B cell (primary cell): ENCODE results near the gene AKAP8. TPM values are rescaled to one million over a fixed set of nuclear protein-coding genes. Genes with fewer than 3 reads are reported as not detected.

Experiments
- ATAC-seq: fragments of 200-7000 bp; cut with Tn5 transposase; one replicate; pipeline ENCODE4 v1.10.0; 2021; ENCODE audit warnings: low read depth, mild to moderate bottlenecking, moderate number of reproducible peaks, moderate library complexity
- CTCF ChIA-PET: fragments of 350-600 bp; sonication (Branson Sonifier 250); formaldehyde crosslinking; loops from one replicate; lab custom pipeline; 2021; ENCODE audit warnings: antibody characterized with exemption, inconsistent platforms; lab: Charles Lee
- POLR2A ChIA-PET: fragments of 350-600 bp; sonication (Branson Sonifier 250); formaldehyde crosslinking; loops from one replicate; lab custom pipeline; 2021; ENCODE audit warnings: antibody characterized with exemption; lab: Charles Lee
- DNase-seq: peaks from one replicate; pipeline ENCODE4 v3.0.0; 2013
- H2AFZ ChIP-seq: 2 replicates; pipeline ENCODE4 v1.6.1; 2012; ENCODE audit warnings: mild to moderate bottlenecking, low read depth, low read length; ENCODE audit not compliant: insufficient read depth, poor library complexity, severe bottlenecking
- H3K27ac ChIP-seq, 2 donors: 1 replicate in 1 of 2; 2 replicates in 1 of 2; pipeline ENCODE4 v1.5.1; 2012 to 2013; ENCODE audit warnings: low read length in 2 of 2, mild to moderate bottlenecking in 2 of 2, moderate library complexity in 1 of 2
- H3K27me3 ChIP-seq, 4 experiments: fragments of 200-600 bp in 1 of 4; sonication (generic) in 1 of 4; replicated peaks in 1 of 4; 1 replicate in 2 of 4; 2 replicates in 2 of 4; pipeline versions ENCODE4 v1.6.1 to v1.7.0; 2013 to 2016; ENCODE audit warnings: low read length in 3 of 4, mild to moderate bottlenecking in 2 of 4, mixed read lengths in 1 of 4, moderate library complexity in 1 of 4; ENCODE audit not compliant: insufficient read depth in 4 of 4, control insufficient read depth in 3 of 4; ENCODE audit errors: control extremely low read depth in 1 of 4
- H3K36me3 ChIP-seq, 2 experiments: replicated peaks in 1 of 2; 1 replicate in 1 of 2; 2 replicates in 1 of 2; pipeline versions ENCODE4 v1.6.1 to v1.7.1; 2013; ENCODE audit warnings: low read length in 1 of 2; ENCODE audit not compliant: insufficient read depth in 2 of 2, control insufficient read depth in 1 of 2; ENCODE audit errors: control extremely low read depth in 1 of 2, extremely low read depth in 1 of 2
- H3K4me1 ChIP-seq, 2 donors: fragments of 200-600 bp in 1 of 2; sonication (generic) in 1 of 2; 1 replicate in 1 of 2; 2 replicates in 1 of 2; pipeline versions ENCODE4 v1.5.1 to v1.6.1; 2013 to 2017; ENCODE audit warnings: low read length in 2 of 2; ENCODE audit not compliant: control insufficient read depth in 2 of 2, insufficient read depth in 2 of 2
- H3K4me2 ChIP-seq: replicated peaks from 2 replicates; pipeline ENCODE3; 2012; ENCODE audit warnings: mild to moderate bottlenecking, low read depth, low read length; ENCODE audit not compliant: poor library complexity, severe bottlenecking
- H3K4me3 ChIP-seq, 5 experiments: fragments of 200-600 bp in 1 of 5; sonication (generic) in 1 of 5; 1 replicate in 3 of 5; 2 replicates in 2 of 5; pipeline versions ENCODE4 v1.5.1 to v1.7.0; 2011 to 2016; ENCODE audit warnings: low read length in 4 of 5, mild to moderate bottlenecking in 4 of 5, low read depth in 2 of 5, control low read depth in 1 of 5, moderate library complexity in 1 of 5; ENCODE audit not compliant: insufficient read depth in 1 of 5; ENCODE audit errors: control extremely low read depth in 1 of 5, extremely low read depth in 1 of 5
- H3K79me2 ChIP-seq: fragments of 200-600 bp; sonication (generic); one replicate; pipeline ENCODE4 v1.6.0; 2016; ENCODE audit warnings: low read length; ENCODE audit not compliant: control insufficient read depth, insufficient read depth
- H3K9ac ChIP-seq: fragments of 200-600 bp; sonication (generic); 2 replicates; pipeline ENCODE4 v1.6.1; 2017; ENCODE audit warnings: mild to moderate bottlenecking, low read length, moderate library complexity
- H3K9me3 ChIP-seq, 3 donors: one replicate each; pipeline versions ENCODE4 v1.6.1 to v1.7.1; 2013; ENCODE audit warnings: low read length in 2 of 3; ENCODE audit not compliant: control insufficient read depth in 2 of 3, insufficient read depth in 1 of 3; ENCODE audit errors: control extremely low read depth in 1 of 3
- H4K20me1 ChIP-seq: 2 replicates; pipeline ENCODE4 v1.6.0; 2012; ENCODE audit warnings: mild to moderate bottlenecking, low read length; ENCODE audit not compliant: insufficient read depth, control insufficient read depth, poor library complexity, severe bottlenecking
- H3K27ac Mint-ChIP-seq: one replicate; pipeline ENCODE4 v1.8.0; 2021; ENCODE audit warnings: mixed read lengths
- H3K27me3 Mint-ChIP-seq: one replicate; pipeline ENCODE4 v1.8.0; 2021; ENCODE audit warnings: mixed read lengths
- H3K4me1 Mint-ChIP-seq: one replicate; pipeline ENCODE4 v1.8.0; 2021; ENCODE audit warnings: mixed read lengths
- H3K4me3 Mint-ChIP-seq: one replicate; pipeline ENCODE4 v1.8.0; 2021; ENCODE audit warnings: mixed read lengths
- H3K9me3 Mint-ChIP-seq: one replicate; pipeline ENCODE4 v1.8.0; 2022; ENCODE audit warnings: mixed read lengths; ENCODE audit not compliant: insufficient read depth
- EZH2 ChIP-seq: IDR thresholded peaks from 2 replicates; pipeline ENCODE4 v1.6.1; 2012; ENCODE audit warnings: borderline replicate concordance, low read depth, mild to moderate bottlenecking, moderate library complexity, low read length; ENCODE audit not compliant: insufficient read depth, poor library complexity, severe bottlenecking
- WGBS: methylation state at CpG from one replicate; pipeline ENCODE4 v1.1.5; 2013; ENCODE audit warnings: missing lambda C conversion rate; ENCODE audit not compliant: insufficient coverage; 5-methylcytosine and 5-hydroxymethylcytosine counted together
- intact Hi-C: fragments of 100-400 bp; cut with micrococcal nuclease; formaldehyde crosslinking; loops from one replicate; pipeline ENCODE4 v1.10.0; 2022
- polyA plus RNA-seq: library from polyadenylated mRNA; depleted of rRNA; stranded (reverse); fragments of >200 nt; gene quantifications from 2 replicates; pipeline ENCODE4 v1.2.3, GENCODE V29; 2012
- total RNA-seq, 2 donors: library from RNA; stranded (reverse); fragments of 120-200 nt in 1 of 2; gene quantifications; 1 replicate in 1 of 2; 2 replicates in 1 of 2; pipeline versions ENCODE4 v1.2.3 to v1.2.4, GENCODE V29; 2013 to 2022
- TF ChIP-seq, protein P1 (sequence below): fragments of 200-600 bp; IDR thresholded peaks from one replicate; pipeline ENCODE4 v1.8.0; 2022; ENCODE audit warnings: antibody characterized with exemption, mild to moderate bottlenecking

Gene AKAP8
- total and polyA plus RNA-seq, 2 donors (not counting 1 experiment from before 2014, with no cell fraction given), result 30.0 to 84.8 TPM

DNA sequence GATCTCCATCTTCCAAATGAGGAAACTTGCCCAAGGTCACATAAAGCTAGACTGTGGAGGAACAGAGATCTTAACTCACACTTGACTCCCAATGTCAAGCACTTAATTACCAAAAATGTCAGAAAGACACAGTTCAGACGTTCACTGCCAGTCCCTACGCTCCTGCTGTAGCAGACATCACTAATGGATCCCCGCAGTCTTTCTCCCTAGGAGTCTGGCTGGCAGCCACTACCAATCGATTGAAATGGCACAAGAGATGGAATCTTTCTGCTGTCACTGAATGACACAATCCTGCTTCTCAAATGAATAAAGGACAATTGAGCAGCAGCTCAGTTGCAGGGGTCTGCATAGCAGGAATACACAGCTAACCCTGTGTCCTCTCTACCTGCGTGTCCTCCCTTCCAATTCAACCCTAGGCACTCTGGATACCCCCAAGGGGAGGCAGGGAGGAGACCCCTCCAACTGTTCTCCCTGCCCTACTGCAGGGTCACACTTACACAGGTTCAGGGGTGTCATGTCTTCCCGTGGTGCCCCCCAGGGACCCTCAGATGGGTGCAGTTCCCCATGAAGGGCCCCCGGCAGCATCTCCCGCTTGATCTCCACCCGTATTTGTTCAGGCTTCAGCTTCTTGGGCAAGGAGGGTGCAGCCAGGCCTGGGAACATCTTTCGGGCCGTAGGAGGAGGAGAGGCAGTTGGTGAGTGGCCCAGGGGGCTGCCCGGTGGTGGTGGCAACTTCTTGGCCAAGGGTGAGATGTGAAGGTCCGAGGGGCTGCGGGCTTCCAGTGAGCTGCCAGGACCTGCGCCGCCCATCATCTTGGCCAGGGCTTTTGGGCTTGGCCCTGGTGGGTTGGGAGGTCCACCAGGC, 47.1 kb upstream of the AKAP8 start:
- no peak overlapping the region for H3K4me3 ChIP-seq
- DNase-seq (no peak), ATAC-seq (no peak)
- peaks cover 0 to 9% (median 0%) of the 10 kb centered on the region in 3 donors for H3K9me3 ChIP-seq
- no peak overlapping the region for H3K4me2 ChIP-seq
- H2AFZ ChIP-seq, result no peak overlapping the region
- ChIA-PET POLR2A (no interaction called here), CTCF (no interaction called here)
- H3K9me3 Mint-ChIP-seq, result no peaks in the 10 kb centered on the region
- H3K4me1 ChIP-seq, result peaks cover 16 to 18% of the 10 kb centered on the region in 2 donors
- H3K9ac ChIP-seq, result no peak overlapping the region
- WGBS, result 97% methylated on average over 16 of the region's 16 CpGs
- TF ChIP-seq EZH2, result no peak
- TF ChIP-seq, protein P1, sequence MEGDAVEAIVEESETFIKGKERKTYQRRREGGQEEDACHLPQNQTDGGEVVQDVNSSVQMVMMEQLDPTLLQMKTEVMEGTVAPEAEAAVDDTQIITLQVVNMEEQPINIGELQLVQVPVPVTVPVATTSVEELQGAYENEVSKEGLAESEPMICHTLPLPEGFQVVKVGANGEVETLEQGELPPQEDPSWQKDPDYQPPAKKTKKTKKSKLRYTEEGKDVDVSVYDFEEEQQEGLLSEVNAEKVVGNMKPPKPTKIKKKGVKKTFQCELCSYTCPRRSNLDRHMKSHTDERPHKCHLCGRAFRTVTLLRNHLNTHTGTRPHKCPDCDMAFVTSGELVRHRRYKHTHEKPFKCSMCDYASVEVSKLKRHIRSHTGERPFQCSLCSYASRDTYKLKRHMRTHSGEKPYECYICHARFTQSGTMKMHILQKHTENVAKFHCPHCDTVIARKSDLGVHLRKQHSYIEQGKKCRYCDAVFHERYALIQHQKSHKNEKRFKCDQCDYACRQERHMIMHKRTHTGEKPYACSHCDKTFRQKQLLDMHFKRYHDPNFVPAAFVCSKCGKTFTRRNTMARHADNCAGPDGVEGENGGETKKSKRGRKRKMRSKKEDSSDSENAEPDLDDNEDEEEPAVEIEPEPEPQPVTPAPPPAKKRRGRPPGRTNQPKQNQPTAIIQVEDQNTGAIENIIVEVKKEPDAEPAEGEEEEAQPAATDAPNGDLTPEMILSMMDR, result no peak
- H3K79me2 ChIP-seq, result peaks cover 32% of the 10 kb centered on the region
- intact Hi-C loops, result no loop called here
- H3K27me3 Mint-ChIP-seq, result no peaks in the 10 kb centered on the region
- no peak overlapping the region for H3K27ac ChIP-seq
- H3K27ac Mint-ChIP-seq, result no peak overlapping the region
- no peak overlapping the region for H3K4me3 Mint-ChIP-seq
- H4K20me1 ChIP-seq, result peaks cover 45% of the 10 kb centered on the region
- H3K27me3 ChIP-seq, result no peaks in the 10 kb centered on the region
- peaks cover 2 to 42% of the 10 kb centered on the region in 2 experiments for H3K36me3 ChIP-seq
- peaks cover 17% of the 10 kb centered on the region for H3K4me1 Mint-ChIP-seq

DNA sequence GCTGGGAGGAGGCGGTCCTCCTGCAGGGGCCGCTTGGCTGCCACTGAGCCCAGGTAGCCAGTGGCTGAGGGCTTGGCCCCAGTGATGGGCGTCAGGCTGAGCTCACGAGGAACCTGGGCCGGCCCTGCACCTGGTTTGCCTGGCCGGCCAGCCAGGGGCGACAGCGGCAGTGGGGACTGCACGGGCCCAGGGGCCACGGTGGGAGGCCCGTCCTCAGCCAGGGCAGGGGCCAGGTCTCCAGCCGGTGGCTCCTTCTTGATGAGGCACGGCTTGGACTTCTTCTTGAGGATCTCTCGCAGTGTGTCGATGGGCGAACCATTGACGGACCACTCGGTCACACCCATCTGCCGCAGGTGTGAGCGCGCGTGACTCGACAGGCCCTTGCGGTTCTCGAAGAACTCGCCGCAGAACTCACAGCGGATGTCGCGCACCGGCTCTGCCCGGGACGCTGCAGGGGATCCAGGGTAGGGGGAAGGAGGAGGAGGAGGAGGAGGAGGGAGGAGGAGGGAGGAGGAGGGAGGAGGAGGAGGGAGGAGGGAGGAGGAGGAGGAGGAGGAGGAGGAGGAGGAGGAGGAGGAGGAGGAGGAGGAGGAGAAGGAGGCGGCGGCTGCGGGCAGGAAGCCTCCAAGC, 45.8 kb upstream of the AKAP8 start:
- Mint-ChIP-seq H3K27me3 (no peaks in the 10 kb centered on the region), H3K9me3 (no peaks in the 10 kb centered on the region), H3K27ac (no peak overlapping the region), H3K4me1 (peaks cover 7% of the 10 kb centered on the region), H3K4me3 (no peak overlapping the region)
- DNase-seq (no peak), ATAC-seq (no peak)
- H2AFZ ChIP-seq, result no peak overlapping the region
- peaks cover 2 to 42% of the 10 kb centered on the region in 2 experiments for H3K36me3 ChIP-seq
- H3K9ac ChIP-seq, result no peak overlapping the region
- intact Hi-C loops, result no loop called here
- H3K27ac ChIP-seq, result no peak overlapping the region
- peaks cover 33% of the 10 kb centered on the region for H4K20me1 ChIP-seq
- ChIA-PET POLR2A (interaction anchor here (0.7 kb wide), 1 partner anchor 67 kb away, joined by 8 read pairs; no protein-coding TSS in a partner anchor), CTCF (no interaction called here)
- TF ChIP-seq EZH2, result no peak
- TF ChIP-seq, protein P1, result no peak
- peaks cover 0 to 9% (median 0%) of the 10 kb centered on the region in 3 donors for H3K9me3 ChIP-seq
- H3K79me2 ChIP-seq, result peaks cover 19% of the 10 kb centered on the region
- no peaks in the 10 kb centered on the region for H3K27me3 ChIP-seq
- H3K4me1 ChIP-seq, result peaks cover 4 to 6% of the 10 kb centered on the region in 2 donors
- H3K4me3 ChIP-seq, result no peak overlapping the region
- 98% methylated on average over 24 of the region's 36 CpGs for WGBS
- no peak overlapping the region for H3K4me2 ChIP-seq
